Omental fat pad (tissue), 4 donors: Measurements from ENCODE around the gene ITPR2. TPM values are rescaled to one million over a fixed set of nuclear protein-coding genes. Genes with fewer than 3 reads are reported as not detected.

Experiments
- ATAC-seq: fragments of 150-250 bp; one replicate; pipeline ENCODE4 v1.9.1; 2016; ENCODE audit warnings: mild to moderate bottlenecking, moderate library complexity; ENCODE audit not compliant: low FRiP score
- DNase-seq: peaks from one replicate; pipeline ENCODE4 v3.0.0-alpha.2; 2019; ENCODE audit warnings: low spot score
- CTCF ChIP-seq, 3 donors: fragments of 450-650 bp; IDR thresholded peaks; one replicate each; pipeline ENCODE4 v1.5.1; 2016 to 2017; ENCODE audit warnings: antibody characterized with exemption in 3 of 3, mild to moderate bottlenecking in 3 of 3, moderate library complexity in 2 of 3
- total RNA-seq, 4 donors: library from RNA; depleted of rRNA; stranded (reverse); fragments of >200 nt; gene quantifications; one replicate each; pipeline ENCODE4 v1.1.0, GENCODE V29; 2016

Gene ITPR2
- total RNA-seq, 4 donors from 2014 or later = 39.0 to 62.9 (median 47.4) TPM

- DNase-seq (no peak), ATAC-seq (no peak)
- TF ChIP-seq CTCF (IDR thresholded peaks at IDR 0.05) = no peak
Measured at GRCh38 chr12:26369588-26369987, 463.4 kb downstream of the ITPR2 start.

GRCh38 chr12:26367991-26368730, 464.8 kb downstream of the ITPR2 start:
- DNase-seq (no peak), ATAC-seq (no peak)
- no peak for TF ChIP-seq CTCF (IDR thresholded peaks at IDR 0.05)

GRCh38 chr12:26361964-26362363, 471.0 kb downstream of the ITPR2 start:
- DNase-seq (no peak), ATAC-seq (no peak)
- no peak for TF ChIP-seq CTCF (IDR thresholded peaks at IDR 0.05)

GRCh38 chr12:26360062-26360461, 472.9 kb downstream of the ITPR2 start:
- DNase-seq (no peak), ATAC-seq (no peak)
- TF ChIP-seq CTCF (IDR thresholded peaks at IDR 0.05) = no peak

- no peak for ATAC-seq
- no peak for DNase-seq
- TF ChIP-seq CTCF (IDR thresholded peaks at IDR 0.05) = no peak
Measured at GRCh38 chr12:26359576-26359975, 473.4 kb downstream of the ITPR2 start.

GRCh38 chr12:26358651-26359050, 474.3 kb downstream of the ITPR2 start:
- TF ChIP-seq CTCF (IDR thresholded peaks at IDR 0.05) = no peak
- ATAC-seq (no peak), DNase-seq (no peak)

- TF ChIP-seq CTCF (IDR thresholded peaks at IDR 0.05) = no peak
- ATAC-seq = no peak
- no peak for DNase-seq
Measured at GRCh38 chr12:26347300-26347699, 485.7 kb downstream of the ITPR2 start.
